ENCODE results near the gene RPS6KA3. TPM values are rescaled to one million over a fixed set of nuclear protein-coding genes. Genes with fewer than 3 reads are reported as not detected.

Gene RPS6KA3
- total and polyA plus RNA-seq, 7 donors, result 18.0 to 41.9 (median 34.3) TPM

DNA sequence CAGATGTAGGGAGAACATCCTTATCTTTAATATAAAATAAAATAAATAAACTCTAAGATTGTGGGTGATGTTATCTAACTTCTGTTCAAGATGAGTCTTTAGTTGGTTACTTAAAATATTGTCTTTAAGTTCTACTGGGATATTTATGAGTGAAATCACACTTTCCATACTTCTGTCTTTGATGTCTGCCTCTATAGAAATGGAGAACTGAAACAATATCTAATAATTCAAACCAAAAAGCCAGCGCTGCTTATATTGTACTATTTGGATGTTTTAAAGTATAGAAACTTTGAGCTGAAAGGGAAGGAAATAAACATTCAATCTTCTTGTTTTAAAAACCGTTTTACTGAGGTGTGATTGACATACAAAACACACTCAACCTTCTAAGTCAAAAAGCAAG lies 44.8 kb upstream of the RPS6KA3 start:
- WGBS, 2 donors, result 55 to 85% methylated on average over 2 of the region's 2 CpGs
- H3K27ac ChIP-seq, result no peak overlapping the region
- intact Hi-C loops (cut with DNase I), result no loop called here

DNA sequence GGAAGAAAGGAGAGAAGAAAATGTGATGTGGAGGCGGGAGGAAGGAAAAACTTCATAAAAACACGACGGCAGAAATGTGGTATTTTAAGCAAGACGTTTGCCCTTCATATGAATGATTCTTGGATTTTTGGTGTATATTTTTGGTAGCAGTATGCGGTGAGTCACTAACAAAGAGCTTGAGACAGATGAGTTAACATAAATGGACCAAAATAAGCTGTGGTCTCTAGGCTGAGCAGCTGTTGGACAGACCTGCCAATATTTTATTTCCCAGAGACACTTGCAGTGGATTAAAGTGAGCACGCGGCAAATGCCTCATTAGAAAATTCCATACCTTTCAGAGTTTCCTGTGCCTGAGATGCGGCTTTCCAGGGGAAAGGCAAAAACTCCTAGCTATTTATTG lies 43.1 kb upstream of the RPS6KA3 start:
- Histone ChIP-seq H3K9me3 (no peaks in the 10 kb centered on the region), H3K36me3 (no peaks in the 10 kb centered on the region), H3K27me3 (no peaks in the 10 kb centered on the region), H3K27ac (no peak overlapping the region), H3K4me1 (no peaks in the 10 kb centered on the region), H3K4me3 (no peak overlapping the region)
- intact Hi-C loops (cut with DNase I), result no loop called here
- DNase-seq, result no peak
- TF ChIP-seq EP300 (IDR thresholded peaks at IDR 0.05), result no peak
- TF ChIP-seq, protein P1, sequence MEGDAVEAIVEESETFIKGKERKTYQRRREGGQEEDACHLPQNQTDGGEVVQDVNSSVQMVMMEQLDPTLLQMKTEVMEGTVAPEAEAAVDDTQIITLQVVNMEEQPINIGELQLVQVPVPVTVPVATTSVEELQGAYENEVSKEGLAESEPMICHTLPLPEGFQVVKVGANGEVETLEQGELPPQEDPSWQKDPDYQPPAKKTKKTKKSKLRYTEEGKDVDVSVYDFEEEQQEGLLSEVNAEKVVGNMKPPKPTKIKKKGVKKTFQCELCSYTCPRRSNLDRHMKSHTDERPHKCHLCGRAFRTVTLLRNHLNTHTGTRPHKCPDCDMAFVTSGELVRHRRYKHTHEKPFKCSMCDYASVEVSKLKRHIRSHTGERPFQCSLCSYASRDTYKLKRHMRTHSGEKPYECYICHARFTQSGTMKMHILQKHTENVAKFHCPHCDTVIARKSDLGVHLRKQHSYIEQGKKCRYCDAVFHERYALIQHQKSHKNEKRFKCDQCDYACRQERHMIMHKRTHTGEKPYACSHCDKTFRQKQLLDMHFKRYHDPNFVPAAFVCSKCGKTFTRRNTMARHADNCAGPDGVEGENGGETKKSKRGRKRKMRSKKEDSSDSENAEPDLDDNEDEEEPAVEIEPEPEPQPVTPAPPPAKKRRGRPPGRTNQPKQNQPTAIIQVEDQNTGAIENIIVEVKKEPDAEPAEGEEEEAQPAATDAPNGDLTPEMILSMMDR (IDR thresholded peaks at IDR 0.05), result no peak
- no peak for TF ChIP-seq POLR2A (IDR thresholded peaks at IDR 0.05)
- no peak for TF ChIP-seq POLR2AphosphoS5 (IDR thresholded peaks at IDR 0.05)
- WGBS, 2 donors, result 74 to 77% methylated on average over 8 of the region's 8 CpGs

More for the DNA sequence above, 44.8 kb upstream of the RPS6KA3 start:
- no peak overlapping the region for H3K4me3 ChIP-seq
- H3K9me3 ChIP-seq, result no peaks in the 10 kb centered on the region
- no peaks in the 10 kb centered on the region for H3K4me1 ChIP-seq
- H3K36me3 ChIP-seq, result no peaks in the 10 kb centered on the region
- no peak for TF ChIP-seq POLR2AphosphoS5 (IDR thresholded peaks at IDR 0.05)
- no peak for TF ChIP-seq POLR2A (IDR thresholded peaks at IDR 0.05)
- no peak for TF ChIP-seq EP300 (IDR thresholded peaks at IDR 0.05)
- TF ChIP-seq, protein P1 (IDR thresholded peaks at IDR 0.05), result no peak
- DNase-seq, result no peak
- H3K27me3 ChIP-seq, result no peaks in the 10 kb centered on the region

DNA sequence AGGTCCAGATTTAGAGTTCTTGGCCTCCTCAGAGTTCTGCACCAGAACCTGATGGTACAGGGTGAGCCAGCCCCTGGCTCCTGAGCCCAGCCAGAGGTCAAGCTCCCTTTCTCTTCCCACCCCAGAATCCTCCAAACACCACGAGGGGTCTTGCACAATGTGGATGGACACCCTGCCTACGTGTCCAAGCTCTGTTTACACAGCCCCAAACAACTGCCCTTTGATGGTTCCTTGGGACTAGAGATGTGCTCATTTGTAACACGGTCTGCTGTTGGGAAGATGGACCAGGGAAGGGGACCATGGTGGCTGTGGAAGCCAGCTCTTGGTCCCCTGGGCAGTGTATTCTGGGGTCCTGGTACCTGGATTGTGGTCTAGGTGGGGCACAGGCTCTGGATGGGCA lies 40.0 kb upstream of the RPS6KA3 start:
- Histone ChIP-seq H3K27me3 (no peaks in the 10 kb centered on the region), H3K36me3 (no peaks in the 10 kb centered on the region), H3K4me3 (no peak overlapping the region), H3K27ac (no peak overlapping the region), H3K9me3 (no peaks in the 10 kb centered on the region), H3K4me1 (no peaks in the 10 kb centered on the region)
- no peak for TF ChIP-seq EP300 (IDR thresholded peaks at IDR 0.05)
- TF ChIP-seq POLR2A (IDR thresholded peaks at IDR 0.05), result no peak
- no peak for TF ChIP-seq POLR2AphosphoS5 (IDR thresholded peaks at IDR 0.05)
- TF ChIP-seq, protein P1 (IDR thresholded peaks at IDR 0.05), result no peak
- WGBS, 2 donors, result 78 to 82% methylated on average over 3 of the region's 3 CpGs
- no peak for DNase-seq
- intact Hi-C loops (cut with DNase I), result no loop called here

DNA sequence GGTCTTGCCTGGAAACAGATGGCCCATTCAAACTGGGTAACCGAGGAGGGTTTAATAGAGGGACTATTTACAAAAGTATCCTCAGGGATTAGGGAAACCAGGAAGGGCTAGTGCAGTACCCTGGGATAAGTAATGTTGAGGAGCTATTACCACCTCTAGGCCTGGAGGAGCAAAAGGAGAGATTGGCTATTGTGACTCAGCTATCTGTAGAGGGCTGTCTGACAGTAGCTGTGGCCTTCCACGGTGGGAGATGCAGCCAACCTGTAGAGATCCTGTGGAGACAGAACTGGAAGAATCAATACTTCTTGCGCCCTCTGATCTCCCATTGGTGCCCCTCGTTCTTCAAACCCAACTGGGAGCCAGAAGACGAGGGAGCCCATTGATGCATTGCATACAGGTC lies 34.1 kb upstream of the RPS6KA3 start:
- TF ChIP-seq, protein P1 (IDR thresholded peaks at IDR 0.05), result no peak
- no peak for TF ChIP-seq POLR2AphosphoS5 (IDR thresholded peaks at IDR 0.05)
- no peak for TF ChIP-seq POLR2A (IDR thresholded peaks at IDR 0.05)
- TF ChIP-seq EP300 (IDR thresholded peaks at IDR 0.05), result no peak
- Histone ChIP-seq H3K27ac (no peak overlapping the region), H3K4me1 (no peaks in the 10 kb centered on the region), H3K27me3 (no peaks in the 10 kb centered on the region), H3K4me3 (no peak overlapping the region), H3K9me3 (no peaks in the 10 kb centered on the region), H3K36me3 (no peaks in the 10 kb centered on the region)
- intact Hi-C loops (cut with DNase I), result no loop called here
- DNase-seq, result no peak
- WGBS, 2 donors, result 94 to 96% methylated on average over 5 of the region's 5 CpGs

DNA sequence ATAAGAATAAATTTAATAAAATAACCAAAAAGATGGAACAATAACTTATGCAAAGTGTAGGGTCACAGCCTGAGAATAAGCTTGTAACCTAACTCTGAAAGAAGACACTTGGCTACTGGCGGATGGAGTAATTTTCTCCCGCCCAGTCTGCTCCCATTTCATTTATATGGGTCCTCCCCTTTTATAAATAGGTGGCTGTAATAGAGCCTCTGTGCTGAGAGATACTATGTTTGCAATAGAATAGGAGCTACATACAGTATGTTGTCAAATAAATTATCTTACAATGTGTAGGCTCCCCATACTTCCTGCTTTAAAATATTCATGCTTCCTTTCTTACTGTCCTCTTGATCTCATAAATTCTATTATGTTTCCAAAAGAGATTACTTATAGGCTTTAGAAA lies 28.2 kb upstream of the RPS6KA3 start:
- TF ChIP-seq POLR2AphosphoS5 (IDR thresholded peaks at IDR 0.05) (no peak), EP300 (IDR thresholded peaks at IDR 0.05) (no peak), POLR2A (IDR thresholded peaks at IDR 0.05) (no peak)
- TF ChIP-seq, protein P1 (IDR thresholded peaks at IDR 0.05), result no peak
- Histone ChIP-seq H3K27me3 (no peaks in the 10 kb centered on the region), H3K36me3 (no peaks in the 10 kb centered on the region), H3K9me3 (no peaks in the 10 kb centered on the region), H3K4me1 (no peaks in the 10 kb centered on the region), H3K4me3 (no peak overlapping the region), H3K27ac (no peak overlapping the region)
- DNase-seq, result no peak
- 65 to 90% methylated on average over 2 of the region's 2 CpGs for WGBS, 2 donors
- intact Hi-C loops (cut with DNase I), result no loop called here
